ENCODE results near the gene PBRM1. TPM values are rescaled to one million over a fixed set of nuclear protein-coding genes. Genes with fewer than 3 reads are reported as not detected.

PBRM1 gene
- total and polyA plus RNA-seq, 2 of the 8 experiments (the other 6 are each of a cell fraction or from before 2014, with no cell fraction given), result 19.3 to 65.8 TPM

GRCh38 chr3:52520141-52520667 lies 165.5 kb downstream of the PBRM1 start:
- Histone ChIP-seq H2BK120ac (replicated peaks; ENCODE audit: low read depth, low read length) (no peak overlapping the region), H3K4ac (replicated peaks; ENCODE audit: insufficient read length, low read depth, low read length) (no peak overlapping the region), H3K79me1 (ENCODE audit: low read depth, low read length) (no peaks in the 10 kb centered on the region), H3K27me3 (replicated peaks in 1 of 4; ENCODE audit: control insufficient read depth in 3 of 4, extremely low read depth in 1 of 4, insufficient read depth in 3 of 4, low read length in 3 of 4) (peaks cover 0 to 11% (median 4%) of the 10 kb centered on the region in 4 experiments; a peak in 5 of 7 replicates), H3K18ac (ENCODE audit: extremely low read depth, low read length) (no peak overlapping the region), H3K4me2 (ENCODE audit: insufficient read depth in 1 of 2, low read depth in 2 of 2, low read length in 2 of 2) (no peak overlapping the region), H3K27ac (ENCODE audit: low read depth, low read length) (no peak overlapping the region), H2AFZ (ENCODE audit: low read length) (no peak overlapping the region), H4K5ac (ENCODE audit: insufficient read length, low read depth, low read length) (no peak overlapping the region), H4K20me1 (replicated peaks in 1 of 2; ENCODE audit: control insufficient read depth in 1 of 2, insufficient read depth in 2 of 2, low read length in 2 of 2) (peaks cover 0 to 17% of the 10 kb centered on the region in 2 experiments), H3K36me3 (ENCODE audit: control insufficient read depth in 2 of 4, insufficient read depth in 4 of 4, low read length in 3 of 4) (peaks cover 3 to 22% (median 11%) of the 10 kb centered on the region in 4 experiments; a peak in 5 of 8 replicates), H2BK5ac (ENCODE audit: low read depth, low read length) (no peak overlapping the region), H4K91ac (replicated peaks; ENCODE audit: insufficient read length, low read length) (no peak overlapping the region), H3K23ac (ENCODE audit: insufficient read length) (no peak overlapping the region), H2BK15ac (ENCODE audit: low read length) (no peak overlapping the region), H3K14ac (ENCODE audit: insufficient read length) (no peak overlapping the region), H3K4me1 (replicated peaks in 1 of 4; ENCODE audit: control insufficient read depth in 3 of 4, insufficient read depth in 4 of 4, low read length in 3 of 4) (peaks cover 0 to 6% (median 4%) of the 10 kb centered on the region in 4 experiments; a peak in 5 of 7 replicates), H3K56ac (replicated peaks; ENCODE audit: insufficient read length, low read depth, low read length) (no peak overlapping the region), H3K4me3 (ENCODE audit: extremely low read depth in 1 of 4, insufficient read depth in 2 of 4, low read depth in 3 of 4, low read length in 4 of 4) (no peak overlapping the region), H2AK5ac (ENCODE audit: low read depth, low read length) (no peak overlapping the region), H2BK20ac (ENCODE audit: low read length) (no peak overlapping the region), H4K8ac (ENCODE audit: extremely low read depth, insufficient read depth, low read length) (no peak overlapping the region), H3K79me2 (ENCODE audit: control insufficient read depth in 1 of 2, insufficient read depth in 2 of 2, low read length in 2 of 2) (no peaks in the 10 kb centered on the region), H3K23me2 (ENCODE audit: low read depth, low read length) (no peaks in the 10 kb centered on the region; the same call in 1 of the 2 replicates), H3K9me3 (ENCODE audit: insufficient read depth in 2 of 2, low read depth in 1 of 2, low read length in 1 of 2) (no peaks in the 10 kb centered on the region), H2BK12ac (ENCODE audit: low read depth, low read length) (no peak overlapping the region; the same call in 1 of the 2 replicates), H3K9ac (replicated peaks in 1 of 4; ENCODE audit: extremely low read depth in 1 of 4, low read depth in 3 of 4, low read length in 3 of 4) (no peak overlapping the region)
- CTCF ChIA-PET (ENCODE audit: partially characterized antibody), result interaction anchor here (1.0 to 4.4 kb wide), 4 partner anchors 16 to 135 kb away, joined by 3 to 14 read pairs (median 6); no protein-coding TSS in a partner anchor
- 90% methylated on average over 13 of the region's 14 CpGs; no CpG with 5 or more reads in 1 of the 2 experiments for WGBS, 2 experiments (ENCODE audit: extremely low coverage in 1 of 2, insufficient coverage in 1 of 2, insufficient read length in 1 of 2, insufficient replicate concordance in 2 of 2, low coverage in 1 of 2, low lambda C conversion rate in 2 of 2, missing lambda C conversion rate in 1 of 2)
- no peak for FAIRE-seq
- POLR2A ChIA-PET (ENCODE audit: partially characterized antibody), result interaction anchor here (0.6 to 4.4 kb wide), 6 partner anchors 9 to 121 kb away, joined by 3 to 25 read pairs (median 4); partner anchors contain the start of gene UQCC5
- DNase-seq (ENCODE audit: low read depth in 1 of 2, low spot score in 2 of 2), result no peak
- no peak for TF ChIP-seq TBP (IDR thresholded peaks at IDR 0.05; ENCODE audit: low read depth, low read length)
- TF ChIP-seq FOSL1 (IDR thresholded peaks at IDR 0.05; ENCODE audit: insufficient read depth, low read depth, low read length), result no peak
- TF ChIP-seq TAF7 (optimal IDR thresholded peaks at IDR 0.05; ENCODE audit: borderline replicate concordance, low read depth, low read length), result no peak
- TF ChIP-seq BACH1 (IDR thresholded peaks at IDR 0.05; ENCODE audit: low read length), result no peak
- TF ChIP-seq HDAC2 (IDR thresholded peaks at IDR 0.05; ENCODE audit: borderline replicate concordance in 1 of 2, low read depth in 2 of 2, low read length in 2 of 2), result no peak
- no peak for TF ChIP-seq POU5F1 (IDR thresholded peaks at IDR 0.05; ENCODE audit: low read depth, low read length)
- TF ChIP-seq TAF1 (IDR thresholded peaks at IDR 0.05; ENCODE audit: low read depth, low read length), result no peak
- TF ChIP-seq GTF2F1 (IDR thresholded peaks at IDR 0.05; ENCODE audit: borderline replicate concordance, low read depth, low read length), result no peak
- no peak for TF ChIP-seq SIRT6 (IDR thresholded peaks at IDR 0.05; ENCODE audit: low read length)
- TF ChIP-seq ASH2L (IDR thresholded peaks at IDR 0.05; ENCODE audit: low read length), result no peak
- no peak for TF ChIP-seq MAFK (IDR thresholded peaks at IDR 0.05; ENCODE audit: low read depth, low read length)

Measured in H1 (cell line).